ENCODE data around the gene PFAS.

DNA sequence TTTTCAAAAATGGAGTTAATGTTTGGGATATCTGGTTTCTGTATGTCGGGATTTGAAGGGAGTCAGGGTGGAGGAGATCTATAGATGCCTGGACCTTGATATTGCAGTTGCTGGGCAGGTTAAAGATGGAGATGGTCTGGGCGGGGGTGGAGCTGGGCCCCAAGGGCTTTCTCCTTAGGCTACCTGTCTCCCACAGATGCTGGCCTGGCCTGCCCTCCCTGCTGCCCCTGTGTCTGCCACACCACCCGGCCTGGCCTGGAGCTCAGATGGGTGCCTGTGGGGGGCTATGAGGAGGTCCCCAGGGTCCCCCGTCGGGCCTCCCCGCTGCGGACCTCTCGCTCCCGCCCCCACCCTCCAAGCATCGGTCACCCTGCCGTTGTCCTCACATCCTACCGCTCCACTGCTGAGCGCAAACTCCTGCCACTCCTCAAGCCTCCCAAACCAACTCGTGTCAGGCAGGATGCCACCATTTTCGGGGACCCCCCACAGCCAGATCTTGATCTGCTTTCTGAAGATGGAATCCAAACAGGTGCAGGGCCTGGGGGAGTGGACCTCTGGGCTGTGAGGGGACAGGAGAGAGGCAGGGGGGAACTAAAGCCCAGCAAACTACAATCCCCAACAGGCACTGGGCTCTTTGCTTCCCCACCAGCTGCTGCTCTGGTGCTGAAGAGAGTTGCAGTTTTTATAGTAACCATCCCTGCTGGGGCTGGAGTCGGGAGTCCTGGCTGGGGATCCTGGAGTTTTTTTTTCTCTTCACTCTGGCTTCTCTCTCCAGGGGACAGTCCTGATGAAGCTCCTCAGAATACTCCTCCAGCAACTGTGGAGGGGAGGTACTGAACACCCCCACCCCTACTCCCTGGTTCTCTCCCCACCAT lies 63.9 kb downstream of the PFAS start:
- TF ChIP-seq POLR2AphosphoS5 (IDR thresholded peaks at IDR 0.05; ENCODE audit: low read depth) (no peak), CTCF (IDR thresholded peaks at IDR 0.05; ENCODE audit: insufficient read depth, low read length) (no peak), GABPA (IDR thresholded peaks at IDR 0.05; ENCODE audit: low read depth) (no peak), SPI1 (IDR thresholded peaks at IDR 0.05; ENCODE audit: borderline replicate concordance, low read depth) (no peak)
- TF ChIP-seq, protein P1, sequence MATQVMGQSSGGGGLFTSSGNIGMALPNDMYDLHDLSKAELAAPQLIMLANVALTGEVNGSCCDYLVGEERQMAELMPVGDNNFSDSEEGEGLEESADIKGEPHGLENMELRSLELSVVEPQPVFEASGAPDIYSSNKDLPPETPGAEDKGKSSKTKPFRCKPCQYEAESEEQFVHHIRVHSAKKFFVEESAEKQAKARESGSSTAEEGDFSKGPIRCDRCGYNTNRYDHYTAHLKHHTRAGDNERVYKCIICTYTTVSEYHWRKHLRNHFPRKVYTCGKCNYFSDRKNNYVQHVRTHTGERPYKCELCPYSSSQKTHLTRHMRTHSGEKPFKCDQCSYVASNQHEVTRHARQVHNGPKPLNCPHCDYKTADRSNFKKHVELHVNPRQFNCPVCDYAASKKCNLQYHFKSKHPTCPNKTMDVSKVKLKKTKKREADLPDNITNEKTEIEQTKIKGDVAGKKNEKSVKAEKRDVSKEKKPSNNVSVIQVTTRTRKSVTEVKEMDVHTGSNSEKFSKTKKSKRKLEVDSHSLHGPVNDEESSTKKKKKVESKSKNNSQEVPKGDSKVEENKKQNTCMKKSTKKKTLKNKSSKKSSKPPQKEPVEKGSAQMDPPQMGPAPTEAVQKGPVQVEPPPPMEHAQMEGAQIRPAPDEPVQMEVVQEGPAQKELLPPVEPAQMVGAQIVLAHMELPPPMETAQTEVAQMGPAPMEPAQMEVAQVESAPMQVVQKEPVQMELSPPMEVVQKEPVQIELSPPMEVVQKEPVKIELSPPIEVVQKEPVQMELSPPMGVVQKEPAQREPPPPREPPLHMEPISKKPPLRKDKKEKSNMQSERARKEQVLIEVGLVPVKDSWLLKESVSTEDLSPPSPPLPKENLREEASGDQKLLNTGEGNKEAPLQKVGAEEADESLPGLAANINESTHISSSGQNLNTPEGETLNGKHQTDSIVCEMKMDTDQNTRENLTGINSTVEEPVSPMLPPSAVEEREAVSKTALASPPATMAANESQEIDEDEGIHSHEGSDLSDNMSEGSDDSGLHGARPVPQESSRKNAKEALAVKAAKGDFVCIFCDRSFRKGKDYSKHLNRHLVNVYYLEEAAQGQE (IDR thresholded peaks at IDR 0.05; ENCODE audit: insufficient replicate concordance, low read depth) = no peak
